ENCODE results near the gene ZEB2.
A peak's percentile ranks its signal among the peaks of the same experiment; 100 is the strongest.

ZEB2 gene

DNA sequence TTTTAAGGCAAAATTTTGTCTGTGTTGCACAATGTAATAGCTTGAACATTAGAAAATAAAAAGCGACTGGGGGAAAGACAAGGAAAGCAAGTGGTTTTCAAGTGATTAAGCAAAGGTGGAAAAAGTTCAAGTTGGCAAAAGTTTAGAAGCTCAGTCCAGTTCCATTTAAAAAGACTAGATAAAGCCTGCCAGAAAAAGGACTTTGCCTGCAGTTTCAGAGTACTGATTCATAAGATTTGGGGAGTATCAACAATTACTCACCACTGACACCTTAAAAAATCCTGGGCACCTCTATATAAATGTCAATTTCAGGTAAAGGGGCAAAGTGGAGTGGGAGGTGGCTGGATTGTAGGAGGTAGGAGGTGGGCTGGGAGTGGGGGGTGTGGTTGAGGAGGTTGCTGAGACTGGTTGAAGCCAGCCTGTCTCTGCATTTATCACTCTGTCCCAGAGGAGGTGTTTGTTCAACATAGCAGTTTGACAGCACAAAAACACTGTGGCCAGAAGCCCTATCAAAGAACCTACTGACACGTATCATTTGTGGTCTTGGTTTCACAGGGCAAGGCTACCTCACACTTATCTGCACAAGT is 14.6 kb downstream of the ZEB2 start:
- Histone ChIP-seq H3K4me1 (ENCODE audit: low read depth, poor library complexity, severe bottlenecking) (peaks cover 32% of the 10 kb centered on the region), H3K9ac (no peak overlapping the region; the same call in 1 of the 2 replicates), H4K20me1 (ENCODE audit: insufficient read depth) (no peaks in the 10 kb centered on the region), H2AFZ (ENCODE audit: low read depth) (no peak overlapping the region), H3K4me2 (peak overlapping the region; percentile 40; the same call in 1 of the 2 replicates), H3K36me3 (ENCODE audit: insufficient read depth) (no peaks in the 10 kb centered on the region), H3K27ac (peak overlapping the region; percentile 15; the same call in 1 of the 2 replicates), H3K4me3 (IDR thresholded peaks at IDR 0.05; ENCODE audit: insufficient read depth, low read depth, low read length) (no peak overlapping the region), H3K27me3 (ENCODE audit: insufficient read depth, low read depth) (no peaks in the 10 kb centered on the region), H3K79me2 (ENCODE audit: insufficient read depth, low read depth) (no peaks in the 10 kb centered on the region)
- TF ChIP-seq, protein P1, sequence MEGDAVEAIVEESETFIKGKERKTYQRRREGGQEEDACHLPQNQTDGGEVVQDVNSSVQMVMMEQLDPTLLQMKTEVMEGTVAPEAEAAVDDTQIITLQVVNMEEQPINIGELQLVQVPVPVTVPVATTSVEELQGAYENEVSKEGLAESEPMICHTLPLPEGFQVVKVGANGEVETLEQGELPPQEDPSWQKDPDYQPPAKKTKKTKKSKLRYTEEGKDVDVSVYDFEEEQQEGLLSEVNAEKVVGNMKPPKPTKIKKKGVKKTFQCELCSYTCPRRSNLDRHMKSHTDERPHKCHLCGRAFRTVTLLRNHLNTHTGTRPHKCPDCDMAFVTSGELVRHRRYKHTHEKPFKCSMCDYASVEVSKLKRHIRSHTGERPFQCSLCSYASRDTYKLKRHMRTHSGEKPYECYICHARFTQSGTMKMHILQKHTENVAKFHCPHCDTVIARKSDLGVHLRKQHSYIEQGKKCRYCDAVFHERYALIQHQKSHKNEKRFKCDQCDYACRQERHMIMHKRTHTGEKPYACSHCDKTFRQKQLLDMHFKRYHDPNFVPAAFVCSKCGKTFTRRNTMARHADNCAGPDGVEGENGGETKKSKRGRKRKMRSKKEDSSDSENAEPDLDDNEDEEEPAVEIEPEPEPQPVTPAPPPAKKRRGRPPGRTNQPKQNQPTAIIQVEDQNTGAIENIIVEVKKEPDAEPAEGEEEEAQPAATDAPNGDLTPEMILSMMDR (conservative IDR thresholded peaks at IDR 0.05; ENCODE audit: low read depth, low read length) = no peak

DNA sequence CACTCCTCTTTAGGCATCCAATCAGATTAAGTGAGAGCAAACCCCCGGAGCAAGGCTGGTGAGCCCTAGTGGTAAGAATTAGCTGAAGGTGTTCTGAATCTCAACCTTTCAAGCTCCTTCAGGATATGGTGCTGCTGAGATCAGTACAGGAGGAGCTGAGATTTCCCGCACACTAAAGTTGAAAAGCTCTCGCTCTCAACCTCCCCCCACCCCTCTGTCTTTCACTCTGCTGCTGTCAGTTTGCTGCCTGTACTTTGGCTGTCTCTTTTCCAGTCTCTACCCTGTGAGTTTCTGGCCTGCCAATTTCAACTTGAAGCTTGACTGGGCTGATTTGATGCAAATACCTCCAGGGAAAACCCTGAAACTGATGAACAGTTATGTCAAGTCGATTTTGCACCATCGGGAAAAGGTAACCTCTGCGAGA is 15.7 kb downstream of the ZEB2 start:
- no peaks in the 10 kb centered on the region for H4K20me1 ChIP-seq (ENCODE audit: insufficient read depth)
- peaks cover 32% of the 10 kb centered on the region for H3K4me1 ChIP-seq (ENCODE audit: low read depth, poor library complexity, severe bottlenecking)
- TF ChIP-seq, protein P1 (conservative IDR thresholded peaks at IDR 0.05; ENCODE audit: low read depth, low read length) = no peak
- no peak overlapping the region for H3K4me2 ChIP-seq
- H3K27ac ChIP-seq = no peak overlapping the region
- H3K9ac ChIP-seq = no peak overlapping the region
- H3K4me3 ChIP-seq (IDR thresholded peaks at IDR 0.05; ENCODE audit: insufficient read depth, low read depth, low read length) = no peak overlapping the region
- H3K79me2 ChIP-seq (ENCODE audit: insufficient read depth, low read depth) = no peaks in the 10 kb centered on the region
- H2AFZ ChIP-seq (ENCODE audit: low read depth) = no peak overlapping the region
- H3K36me3 ChIP-seq (ENCODE audit: insufficient read depth) = no peaks in the 10 kb centered on the region
- no peaks in the 10 kb centered on the region for H3K27me3 ChIP-seq (ENCODE audit: insufficient read depth, low read depth)

DNA sequence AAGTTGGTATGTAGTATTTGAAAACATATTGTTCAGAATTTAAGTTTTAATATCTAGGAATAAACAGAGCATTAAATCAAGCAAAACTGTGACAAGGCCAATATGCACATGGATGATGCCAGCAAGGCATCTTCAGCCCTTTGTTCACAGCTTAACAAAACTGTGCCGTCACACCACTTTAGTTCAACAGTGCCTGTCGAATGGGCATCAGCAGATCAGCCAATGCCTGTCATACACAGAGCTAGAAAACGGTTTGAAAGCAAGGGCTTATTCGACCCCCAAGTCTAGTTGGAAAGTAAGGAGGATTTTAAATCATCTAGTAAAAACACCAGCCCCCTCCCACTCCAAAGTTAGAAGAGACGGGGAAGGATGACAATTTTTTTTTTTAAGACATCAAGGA is 16.7 kb downstream of the ZEB2 start:
- H3K79me2 ChIP-seq (ENCODE audit: insufficient read depth, low read depth) = no peaks in the 10 kb centered on the region
- no peaks in the 10 kb centered on the region for H4K20me1 ChIP-seq (ENCODE audit: insufficient read depth)
- no peak overlapping the region for H3K9ac ChIP-seq
- H3K4me2 ChIP-seq = no peak overlapping the region
- H3K4me1 ChIP-seq (ENCODE audit: low read depth, poor library complexity, severe bottlenecking) = peaks cover 32% of the 10 kb centered on the region
- no peak overlapping the region for H3K4me3 ChIP-seq (IDR thresholded peaks at IDR 0.05; ENCODE audit: insufficient read depth, low read depth, low read length)
- no peaks in the 10 kb centered on the region for H3K27me3 ChIP-seq (ENCODE audit: insufficient read depth, low read depth)
- H3K27ac ChIP-seq = no peak overlapping the region
- TF ChIP-seq, protein P1 (conservative IDR thresholded peaks at IDR 0.05; ENCODE audit: low read depth, low read length) = no peak
- no peaks in the 10 kb centered on the region for H3K36me3 ChIP-seq (ENCODE audit: insufficient read depth)
- H2AFZ ChIP-seq (ENCODE audit: low read depth) = no peak overlapping the region

DNA sequence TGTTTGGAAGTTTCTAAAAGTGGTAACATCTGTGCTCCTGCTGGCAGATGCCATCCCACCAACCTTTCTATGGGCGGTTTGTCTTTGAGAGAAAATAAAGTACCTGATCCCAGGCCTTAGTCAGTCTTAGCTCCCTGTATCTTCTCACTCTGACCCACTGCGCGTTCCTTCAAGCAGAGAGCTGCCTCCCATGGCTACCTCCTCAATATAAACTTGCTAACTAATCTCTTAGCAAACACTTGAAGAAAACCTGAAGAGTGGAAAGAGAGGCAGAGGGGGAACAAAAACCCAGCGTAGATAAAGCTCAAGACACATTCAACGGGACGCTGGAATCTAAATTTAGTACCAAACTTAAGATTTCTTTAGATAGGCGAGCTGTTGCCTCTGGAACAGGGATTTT is 17.6 kb downstream of the ZEB2 start:
- Histone ChIP-seq H3K9ac (no peak overlapping the region), H3K4me2 (no peak overlapping the region), H3K4me1 (ENCODE audit: low read depth, poor library complexity, severe bottlenecking) (peaks cover 32% of the 10 kb centered on the region), H3K27ac (no peak overlapping the region), H3K4me3 (IDR thresholded peaks at IDR 0.05; ENCODE audit: insufficient read depth, low read depth, low read length) (no peak overlapping the region), H3K79me2 (ENCODE audit: insufficient read depth, low read depth) (no peaks in the 10 kb centered on the region), H3K36me3 (ENCODE audit: insufficient read depth) (no peaks in the 10 kb centered on the region), H3K27me3 (ENCODE audit: insufficient read depth, low read depth) (no peaks in the 10 kb centered on the region), H2AFZ (ENCODE audit: low read depth) (no peak overlapping the region), H4K20me1 (ENCODE audit: insufficient read depth) (no peaks in the 10 kb centered on the region)
- TF ChIP-seq, protein P1 (conservative IDR thresholded peaks at IDR 0.05; ENCODE audit: low read depth, low read length) = no peak

Data from KMS-11 (cell line).